A549 treated with Hydrocortisone at 1 μM for 4 hours (cell line): ENCODE measurements around the gene LEMD2. TPM values are rescaled to one million over a fixed set of nuclear protein-coding genes. Genes with fewer than 3 reads are reported as not detected.

Experiments
- total RNA-seq: library from RNA; stranded (reverse); fragments of 200-300 nt; extraction: Qiagen RNA extraction; gene quantifications from 5 replicates; pipeline ENCODE4 v1.2.3, GENCODE V29; 2022

LEMD2 gene
- 36.9 to 42.1 TPM (median 39.9 TPM) in 5 replicates for total RNA-seq

DNA sequence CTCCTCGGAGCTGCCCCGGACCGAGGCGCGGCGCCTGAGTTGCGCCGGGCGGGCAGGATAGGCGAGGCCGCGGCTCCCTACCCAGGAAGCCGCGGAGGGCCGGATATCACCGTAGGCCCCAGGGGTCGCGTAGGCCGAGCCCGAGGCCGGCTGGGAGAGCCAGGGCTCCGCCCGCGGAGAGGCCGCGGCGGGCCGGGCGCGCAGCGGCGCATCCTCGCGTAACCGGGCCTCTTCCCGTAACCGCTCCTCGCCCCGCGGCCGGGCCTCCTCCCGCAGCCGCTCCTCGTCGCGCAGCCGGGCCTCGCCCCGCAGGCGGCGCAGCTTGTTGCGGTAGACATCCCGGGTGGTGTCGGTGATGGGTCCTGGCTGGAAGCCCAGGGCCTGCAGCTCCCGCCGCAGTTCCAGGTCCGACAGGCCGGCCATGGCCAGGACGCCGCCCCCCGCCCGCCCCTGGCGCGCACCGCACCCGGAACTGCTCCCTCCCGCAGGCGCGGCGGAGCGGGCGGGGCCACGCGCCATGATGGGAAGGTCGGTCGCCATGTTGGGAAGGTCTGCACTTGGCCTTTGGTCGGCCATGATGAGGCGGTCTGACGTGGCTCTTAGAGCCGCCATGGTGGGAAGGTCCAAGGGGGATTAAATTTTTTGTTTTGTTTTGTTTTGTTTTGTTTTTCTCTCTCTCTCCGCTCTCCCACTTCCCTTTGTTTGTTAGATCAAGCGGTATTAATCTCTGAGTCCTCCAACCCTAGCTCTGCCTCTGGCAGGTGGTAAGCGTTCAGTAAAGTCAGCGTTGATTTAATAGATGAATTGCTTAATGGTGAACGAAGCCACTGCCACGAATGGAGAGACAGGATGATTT lies at the start of gene LEMD2:
LEMD2 (minus strand) TSS at position 437 of the 856 bp plus-strand sequence; CDS start at position 423, 14 bp downstream.

DNA sequence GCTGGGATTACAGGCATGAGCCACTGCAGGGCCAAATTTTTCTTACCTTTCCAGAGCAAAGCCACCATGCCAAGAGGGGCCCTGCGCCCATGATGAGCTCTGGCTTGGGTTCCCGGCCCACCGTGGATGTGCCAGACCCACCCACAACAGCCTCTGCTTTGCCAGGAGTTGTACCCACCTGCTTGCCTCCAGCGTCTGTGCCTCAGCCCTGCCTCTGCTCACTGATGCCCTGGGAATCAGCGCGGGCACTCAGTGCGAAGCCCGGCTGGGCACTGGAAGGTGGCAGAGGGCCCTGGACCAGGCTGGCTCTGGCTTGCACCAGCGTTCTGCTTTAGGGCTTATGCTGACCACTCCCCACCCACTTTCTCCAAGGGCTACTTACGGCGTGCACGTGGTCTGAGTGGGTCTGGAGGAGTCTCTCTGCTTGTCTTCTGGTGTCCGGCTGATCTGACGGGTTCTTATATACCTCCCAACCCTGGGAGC lies 14.7 kb upstream of the LEMD2 start, which contains the start of gene MLN:
MLN (minus strand) TSS at position 433 of the 483 bp plus-strand sequence. CDS start 2,840 bp downstream, outside the sequence.

DNA sequence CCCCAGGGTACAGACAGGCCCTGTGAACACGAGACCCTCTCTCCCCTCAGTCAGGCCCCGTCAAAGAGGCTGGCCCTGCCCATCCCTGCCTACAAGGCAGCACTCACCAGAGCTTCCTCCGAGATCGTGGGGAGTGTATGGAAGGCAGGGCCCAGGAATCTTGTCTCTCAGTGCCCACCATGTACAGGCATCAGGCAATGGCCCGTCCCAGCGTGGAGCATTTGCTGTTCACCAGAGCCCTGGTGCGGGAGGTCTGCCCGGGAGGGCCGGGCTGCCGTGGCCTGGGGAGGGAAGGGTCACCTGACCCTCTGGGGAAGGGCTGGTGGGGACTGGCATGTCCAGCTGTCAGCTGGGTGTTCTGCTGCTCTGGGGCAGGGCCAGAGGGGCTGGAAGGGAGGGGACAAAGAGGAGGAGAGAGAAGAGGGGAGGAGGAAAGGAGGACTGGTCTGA lies 42.3 kb downstream of the LEMD2 start, which contains the start of gene IP6K3:
IP6K3 (minus strand) TSS at position 255 of the 450 bp plus-strand sequence. CDS start 11,429 bp downstream, outside the sequence.

Other genes starting within 250 kb of the LEMD2 start
- 42.5 to 46.9 TPM (median 43.4 TPM) in 5 replicates for gene BAK1, start 208.9 kb downstream of the LEMD2 start, total RNA-seq
- 35.4 to 50.3 TPM (median 48.0 TPM) in 5 replicates for gene ITPR3, start 167.8 kb downstream of the LEMD2 start, total RNA-seq
- gene UQCC2, start 77.4 kb downstream of the LEMD2 start, total RNA-seq = 63.7 to 120 TPM (median 100 TPM) in 5 replicates
- 1.3 to 1.8 TPM (median 1.6 TPM) in 5 replicates for gene IP6K3, start 42.2 kb downstream of the LEMD2 start, total RNA-seq
- gene MLN, start 14.9 kb upstream of the LEMD2 start, total RNA-seq = not detected in 5 replicates